GM12872 (cell line): ENCODE data around the gene UBR4.

Source experiments
- CTCF ChIP-seq: IDR thresholded peaks from 3 replicates; pipeline ENCODE4 v1.5.1; 2011; ENCODE audit warnings: low read depth, mild to moderate bottlenecking, low read length, moderate library complexity; ENCODE audit not compliant: insufficient read depth

Gene UBR4

GRCh38 chr1:19151537-19151936 lies 58.5 kb downstream of the UBR4 start:
- TF ChIP-seq CTCF = no peak

- TF ChIP-seq CTCF = no peak
Observed at GRCh38 chr1:19149736-19150135, 60.3 kb downstream of the UBR4 start.

- TF ChIP-seq CTCF = no peak
Observed at GRCh38 chr1:19140465-19140864, 69.6 kb downstream of the UBR4 start.

DNA sequence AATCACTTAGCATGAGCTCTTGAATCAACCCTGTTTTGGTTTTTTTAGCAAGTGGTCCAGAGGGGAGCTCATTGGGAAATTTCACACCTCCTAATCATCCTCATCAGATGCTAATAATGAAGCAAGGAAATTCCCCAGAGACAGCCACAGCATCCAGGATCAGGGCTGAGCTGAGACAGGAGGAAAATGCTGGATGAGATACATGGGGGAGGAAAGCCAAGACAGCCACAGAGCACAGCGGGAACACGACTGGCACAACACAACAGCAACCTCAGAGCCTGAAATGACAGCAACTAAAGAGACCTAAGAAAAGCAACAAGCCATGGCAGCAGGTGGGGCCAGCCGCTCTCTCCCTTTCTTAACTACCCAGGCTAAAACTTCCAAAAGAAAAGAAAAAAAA lies 70.4 kb downstream of the UBR4 start:
- no peak for TF ChIP-seq CTCF

- TF ChIP-seq CTCF = no peak
Observed at GRCh38 chr1:19138958-19139581, 71.0 kb downstream of the UBR4 start.

DNA sequence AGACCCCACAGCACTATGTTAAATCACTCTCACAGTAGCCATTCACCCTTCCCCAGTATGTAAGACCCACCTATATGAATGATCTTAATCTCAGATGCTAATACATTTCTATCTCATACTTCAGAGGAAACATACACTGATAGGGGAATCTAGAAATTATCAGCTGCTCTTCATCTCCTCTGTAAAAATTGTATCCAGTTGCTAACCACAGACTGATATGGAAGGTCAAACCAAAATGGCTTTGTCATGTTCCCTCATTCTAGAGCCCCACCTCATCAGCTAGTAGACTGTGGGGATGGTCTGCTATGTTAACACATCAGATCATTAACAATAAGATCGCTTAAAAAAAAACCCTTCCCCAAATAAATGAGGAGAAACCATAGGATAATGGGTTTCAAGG lies 71.7 kb downstream of the UBR4 start:
- TF ChIP-seq CTCF = no peak

DNA sequence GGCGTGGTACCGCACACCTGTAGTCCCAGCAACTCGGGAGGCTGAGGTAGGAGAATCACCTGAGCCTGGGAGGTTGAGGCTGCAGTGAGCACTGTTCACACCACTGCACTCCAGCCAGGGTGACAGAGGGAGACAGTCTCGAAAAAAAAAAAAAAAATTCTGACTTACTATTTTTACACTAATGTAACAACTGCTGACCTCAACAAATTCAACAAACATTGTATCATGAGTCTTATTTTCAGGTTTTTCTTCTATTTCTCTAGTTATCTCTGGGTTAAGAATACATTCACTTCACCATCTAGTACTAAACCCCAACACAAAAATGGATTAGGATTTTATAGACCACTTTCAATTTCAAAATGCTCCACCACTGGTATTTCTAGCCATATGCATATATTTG lies 72.9 kb downstream of the UBR4 start:
- no peak for TF ChIP-seq CTCF
